GM18951 (cell line): ENCODE measurements around the gene CPSF6.
"Not testable (repeated sequence)": the region's sequence is repeated elsewhere in the genome, so short reads cannot be mapped to it uniquely, and the experiment has no call there.

ENCODE experiments used
- POLR2A ChIP-seq: IDR thresholded peaks from 4 replicates; pipeline ENCODE4 v1.6.1; 2011; ENCODE audit warnings: mild to moderate bottlenecking; ENCODE audit not compliant: insufficient read length, insufficient read depth; ENCODE audit errors: extremely low read depth
- in situ Hi-C: fragments of 300-500 bp; cut with MboI; formaldehyde crosslinking; loops from one replicate; pipeline ENCODE4 v1.12.0; 2022; ENCODE audit warnings: low sequenced_read_pairs, mixed read lengths, inconsistent platforms; ENCODE audit not compliant: unreplicated experiment

CPSF6 gene

DNA sequence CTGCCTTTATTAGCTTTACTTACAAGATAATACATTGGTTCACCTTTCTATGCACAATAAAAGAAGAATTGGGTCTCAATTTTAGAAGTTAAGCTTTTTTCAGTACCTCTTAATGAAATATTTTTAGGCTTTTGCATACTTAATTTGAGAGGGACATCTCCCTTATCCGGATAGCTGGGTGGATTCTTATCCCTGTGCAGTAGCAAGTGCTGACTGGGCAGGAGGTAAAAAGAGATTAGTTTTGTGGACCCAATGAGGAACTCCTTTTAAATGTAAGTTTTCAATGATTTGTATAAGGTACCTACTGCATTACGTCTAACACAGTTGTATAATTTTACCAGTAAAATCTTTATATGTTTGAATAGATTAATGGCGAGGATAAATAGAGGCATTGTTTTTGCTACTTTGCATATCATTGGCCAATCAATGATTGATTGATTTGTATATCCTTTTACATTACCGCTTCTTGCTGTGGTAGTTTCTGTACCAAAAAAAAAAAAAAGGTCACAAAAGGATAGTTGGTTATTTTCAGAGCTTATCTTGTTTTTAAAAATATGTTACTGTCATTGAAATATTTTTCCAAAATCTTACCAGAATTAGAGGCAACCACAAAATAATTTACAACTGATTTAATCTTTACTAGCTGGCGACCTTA lies 2.2 kb downstream of the CPSF6 start:
- in situ Hi-C loops, result loop anchor here (10.0 to 25.0 kb wide), 2 partner anchors 87 to 379 kb away; no protein-coding TSS in a partner anchor
- TF ChIP-seq POLR2A, result no peak

DNA sequence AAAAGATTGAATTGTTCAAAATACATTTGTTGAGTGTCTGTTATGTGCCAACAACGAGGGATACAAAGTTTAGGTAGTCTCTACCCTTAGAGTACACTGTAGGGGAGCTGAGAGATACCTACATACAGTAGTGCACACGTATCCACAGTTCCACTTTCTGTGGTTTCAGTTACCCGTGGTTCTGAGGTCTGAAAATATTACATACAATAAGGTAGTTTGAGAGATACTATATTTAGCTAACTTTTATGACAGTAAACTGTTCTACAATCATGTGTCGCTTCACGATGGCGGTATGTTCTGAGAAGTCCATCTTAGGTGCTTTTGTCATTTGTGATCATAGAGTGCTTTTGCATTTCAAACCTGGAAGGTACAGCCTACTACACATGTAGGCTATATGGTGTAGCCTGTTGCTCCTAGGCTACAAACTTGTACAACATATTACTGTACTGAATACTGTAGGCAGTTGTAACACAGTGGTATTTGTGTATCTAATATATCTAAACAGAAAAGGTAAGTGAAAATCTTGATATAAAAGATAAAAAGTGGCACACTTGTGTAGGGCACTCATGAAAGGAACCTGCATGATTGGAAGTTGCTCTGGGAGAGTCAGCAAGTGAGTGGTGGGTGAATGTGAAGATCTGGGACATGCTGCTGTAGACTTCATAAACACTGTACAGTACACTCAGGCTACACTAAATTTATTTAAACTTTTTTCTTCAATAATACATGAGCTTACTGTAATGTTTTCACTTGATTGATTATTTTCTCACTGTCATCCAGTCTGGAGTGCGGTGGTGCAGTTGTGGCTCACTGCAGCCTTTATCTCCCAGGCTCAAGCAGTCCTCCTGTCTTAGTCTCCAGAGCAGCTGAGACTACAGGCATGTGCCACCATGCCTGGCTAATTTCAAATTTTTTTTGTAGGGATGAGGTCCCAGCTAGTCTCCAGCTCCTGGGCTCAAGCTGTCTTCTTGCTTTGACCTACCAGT lies 4.0 kb downstream of the CPSF6 start:
- in situ Hi-C loops, result loop anchor here (10.0 to 25.0 kb wide), 2 partner anchors 89 to 381 kb away; no protein-coding TSS in a partner anchor
- no peak for TF ChIP-seq POLR2A

DNA sequence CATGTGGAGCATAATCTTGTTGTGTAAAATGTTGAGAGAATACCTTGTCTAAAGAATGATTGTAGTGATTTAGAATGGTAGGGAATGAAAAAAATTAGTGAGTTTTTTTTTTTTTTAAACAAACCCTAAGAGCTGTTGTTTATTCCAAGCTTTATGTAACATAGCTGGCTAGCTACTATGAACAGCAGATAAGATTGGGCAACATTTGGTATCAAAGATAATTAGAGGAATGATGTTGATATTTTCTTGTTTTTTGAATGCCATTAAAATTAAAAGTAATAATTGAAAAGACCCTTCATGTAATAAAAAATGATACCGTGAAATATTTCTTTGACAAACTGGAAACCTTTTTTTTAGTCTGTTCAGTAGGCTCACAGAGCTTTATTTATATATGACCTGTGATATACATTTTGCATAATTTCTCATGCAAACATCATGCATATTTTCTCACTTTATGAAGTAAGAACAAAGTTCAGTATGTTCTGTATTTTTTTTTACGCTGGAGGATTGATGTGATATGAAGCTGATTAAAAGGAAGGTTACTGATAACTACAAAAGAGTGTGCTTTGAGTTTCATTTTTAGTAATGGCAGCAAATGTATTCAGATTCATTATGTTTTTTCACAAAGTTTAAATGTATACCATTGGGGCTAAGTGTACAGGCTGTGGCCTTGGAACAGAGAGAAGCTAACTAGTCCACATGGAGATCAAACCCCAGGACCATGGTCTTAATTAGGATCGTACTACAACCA lies 8.1 kb downstream of the CPSF6 start:
- TF ChIP-seq POLR2A, result no peak
- in situ Hi-C loops, result loop anchor here (10.0 to 25.0 kb wide), 2 partner anchors 93 to 385 kb away; no protein-coding TSS in a partner anchor

DNA sequence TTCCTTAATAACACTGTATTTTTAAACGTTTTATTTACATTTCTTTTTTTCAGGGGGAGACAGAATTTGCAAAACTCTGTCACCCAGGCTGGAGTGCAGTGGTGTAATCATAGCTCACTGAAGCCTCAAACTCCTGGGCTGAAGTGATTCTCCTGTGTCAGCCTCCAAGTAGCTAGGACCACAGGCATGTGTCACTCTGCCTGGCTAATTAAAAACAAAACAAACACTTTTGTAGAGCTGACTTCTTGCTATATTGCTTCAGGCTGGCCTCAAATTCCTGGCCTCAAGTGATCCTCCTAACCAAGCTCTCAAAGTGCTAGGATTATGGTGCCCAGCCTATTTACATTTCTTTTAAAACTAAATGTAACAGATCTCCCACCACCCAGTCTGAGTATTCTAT lies 12.7 kb downstream of the CPSF6 start:
- no peak for TF ChIP-seq POLR2A

DNA sequence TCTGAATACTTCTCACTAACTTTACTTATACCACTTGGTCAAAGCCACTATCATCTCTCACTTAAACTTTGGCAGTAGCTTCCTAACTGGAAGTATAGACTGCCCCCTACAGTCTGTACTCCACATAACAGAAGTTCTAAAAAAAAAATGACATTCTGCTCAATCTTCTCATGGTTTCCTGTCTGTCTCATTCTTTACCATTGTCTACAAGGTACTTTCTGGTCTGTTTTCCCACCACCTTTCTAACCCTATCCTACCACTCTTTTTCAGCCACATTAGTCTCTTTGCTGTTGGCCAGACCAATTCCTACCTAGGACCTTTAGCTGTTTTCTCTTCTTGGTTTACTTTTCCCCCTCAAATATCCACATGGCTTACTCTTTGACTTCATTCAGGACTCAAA lies 14.7 kb downstream of the CPSF6 start:
- no peak for TF ChIP-seq POLR2A
- in situ Hi-C loops, result no loop called here

More for the DNA sequence above, 12.7 kb downstream of the CPSF6 start:
- in situ Hi-C loops, result no loop called here

GRCh38 chr12:69254862-69255261 lies 15.5 kb downstream of the CPSF6 start:
- in situ Hi-C loops, result no loop called here
- no peak for TF ChIP-seq POLR2A

DNA sequence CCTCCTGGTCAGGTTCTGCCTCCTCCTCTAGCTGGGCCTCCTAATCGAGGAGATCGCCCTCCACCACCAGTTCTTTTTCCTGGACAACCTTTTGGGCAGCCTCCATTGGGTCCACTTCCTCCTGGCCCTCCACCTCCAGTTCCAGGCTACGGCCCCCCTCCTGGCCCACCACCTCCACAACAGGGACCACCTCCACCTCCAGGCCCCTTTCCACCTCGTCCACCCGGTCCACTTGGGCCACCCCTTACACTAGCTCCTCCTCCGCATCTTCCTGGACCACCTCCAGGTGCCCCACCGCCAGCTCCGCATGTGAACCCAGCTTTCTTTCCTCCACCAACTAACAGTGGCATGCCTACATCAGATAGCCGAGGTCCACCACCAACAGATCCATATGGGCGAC lies 19.3 kb downstream of the CPSF6 start:
- no peak for TF ChIP-seq POLR2A
- in situ Hi-C loops, result no loop called here

GRCh38 chr12:69262264-69262974 lies 23.1 kb downstream of the CPSF6 start:
- TF ChIP-seq POLR2A, result no peak
- in situ Hi-C loops, result no loop called here

- in situ Hi-C loops, result no loop called here
- no peak for TF ChIP-seq POLR2A
Observed at GRCh38 chr12:69265205-69265604, 25.8 kb downstream of the CPSF6 start.

DNA sequence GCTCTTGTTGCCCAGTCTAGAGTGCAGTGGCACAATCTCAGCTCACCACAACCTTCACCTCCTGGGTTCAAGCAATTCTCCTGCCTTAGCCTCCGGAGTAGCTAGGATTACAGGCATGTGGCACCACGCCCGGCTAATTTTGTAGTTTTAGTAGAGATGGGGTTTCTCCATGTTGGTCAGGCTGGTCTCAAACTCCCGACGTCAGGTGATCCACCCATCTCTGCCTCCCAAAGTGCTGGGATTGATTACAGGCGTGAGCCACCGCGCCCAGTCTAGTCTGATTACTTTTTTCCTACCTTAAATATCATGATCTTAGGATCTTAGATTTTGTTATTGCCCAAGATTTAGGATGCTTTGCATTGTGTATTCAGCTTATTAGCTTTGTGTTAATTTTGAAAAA lies 26.3 kb downstream of the CPSF6 start:
- in situ Hi-C loops, result not testable (repeated sequence)

GRCh38 chr12:69266036-69266635 lies 26.8 kb downstream of the CPSF6 start:
- in situ Hi-C loops, result no loop called here
- TF ChIP-seq POLR2A, result no peak

DNA sequence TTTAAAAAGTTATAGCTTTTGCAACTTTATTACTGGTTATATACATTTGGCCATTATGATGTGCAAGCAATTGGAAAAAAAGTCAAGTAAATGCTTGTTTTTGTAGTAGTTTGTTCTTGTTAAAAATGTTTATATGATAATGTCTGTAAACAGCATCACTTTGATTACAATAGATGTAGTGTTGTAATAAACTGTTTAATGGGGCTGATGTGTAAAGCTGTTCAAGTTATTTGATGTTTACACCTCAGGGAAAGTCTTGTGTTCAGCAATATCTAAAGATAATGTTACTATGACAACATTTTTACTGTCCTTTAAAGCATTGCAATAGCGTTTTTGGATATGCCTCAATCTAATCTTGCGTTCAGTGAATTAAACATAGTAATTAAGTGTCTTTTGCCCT lies 30.4 kb downstream of the CPSF6 start:
- no peak for TF ChIP-seq POLR2A
- in situ Hi-C loops, result no loop called here
